ENCODE results near the gene PPIA.
A peak's percentile ranks its signal among the peaks of the same experiment; 100 is the strongest.
"Not testable (repeated sequence)": the region's sequence is repeated elsewhere in the genome, so short reads cannot be mapped to it uniquely, and the experiment has no call there.

PPIA gene

GRCh38 chr7:44845451-44845850, 49.0 kb downstream of the PPIA start:
- Histone ChIP-seq H3K27me3 (ENCODE audit: low read depth, low read length) (no peaks in the 10 kb centered on the region), H3K36me3 (replicated peaks; ENCODE audit: low read depth, low read length) (peaks cover 23% of the 10 kb centered on the region), H3K79me2 (ENCODE audit: low read length) (peaks cover 78% of the 10 kb centered on the region), H3K4me1 (ENCODE audit: low read length) (peaks cover 15% of the 10 kb centered on the region), H3K9ac (ENCODE audit: low read length) (peak overlapping the region; percentile 81), H3K4me3 (ENCODE audit: low read length) (peak overlapping the region; percentile 81), H4K20me1 (ENCODE audit: insufficient read depth, low read length) (peaks cover 34% of the 10 kb centered on the region), H3K27ac (ENCODE audit: low read length) (no peak overlapping the region), H3K9me3 (ENCODE audit: insufficient read depth, low read length) (no peaks in the 10 kb centered on the region), H3K4me2 (ENCODE audit: low read length) (peak overlapping the region; percentile 85), H2AFZ (ENCODE audit: low read depth, low read length) (no peak overlapping the region)
- TF ChIP-seq CTCF (IDR thresholded peaks at IDR 0.05; ENCODE audit: low read depth, low read length) (no peak), EZH2phosphoT487 (IDR thresholded peaks at IDR 0.05; ENCODE audit: low read depth) (no peak)

GRCh38 chr7:44846390-44846789, 49.9 kb downstream of the PPIA start:
- Histone ChIP-seq H3K4me1 (ENCODE audit: low read length) (peaks cover 15% of the 10 kb centered on the region), H3K9ac (ENCODE audit: low read length) (peak overlapping the region; percentile 81), H4K20me1 (ENCODE audit: insufficient read depth, low read length) (peaks cover 34% of the 10 kb centered on the region), H3K79me2 (ENCODE audit: low read length) (peaks cover 69% of the 10 kb centered on the region), H3K27ac (ENCODE audit: low read length) (peak overlapping the region; percentile 77; the same call in 1 of the 2 replicates), H3K36me3 (replicated peaks; ENCODE audit: low read depth, low read length) (peaks cover 17% of the 10 kb centered on the region), H3K4me3 (ENCODE audit: low read length) (peak overlapping the region; percentile 81), H3K4me2 (ENCODE audit: low read length) (peak overlapping the region; percentile 85)
- not testable (repeated sequence) for H3K9me3 ChIP-seq (ENCODE audit: insufficient read depth, low read length); H3K27me3 ChIP-seq (ENCODE audit: low read depth, low read length); H2AFZ ChIP-seq (ENCODE audit: low read depth, low read length)

- Histone ChIP-seq H3K36me3 (replicated peaks; ENCODE audit: low read depth, low read length) (peaks cover 12% of the 10 kb centered on the region), H3K4me3 (ENCODE audit: low read length) (peak overlapping the region; percentile 81), H3K27me3 (ENCODE audit: low read depth, low read length) (no peaks in the 10 kb centered on the region), H3K79me2 (ENCODE audit: low read length) (peaks cover 63% of the 10 kb centered on the region), H3K27ac (ENCODE audit: low read length) (peak overlapping the region; percentile 77), H3K4me2 (ENCODE audit: low read length) (peak overlapping the region; percentile 85), H3K9me3 (ENCODE audit: insufficient read depth, low read length) (no peaks in the 10 kb centered on the region), H2AFZ (ENCODE audit: low read depth, low read length) (no peak overlapping the region), H3K9ac (ENCODE audit: low read length) (peak overlapping the region; percentile 81), H4K20me1 (ENCODE audit: insufficient read depth, low read length) (peaks cover 30% of the 10 kb centered on the region), H3K4me1 (ENCODE audit: low read length) (peaks cover 15% of the 10 kb centered on the region)
- TF ChIP-seq EZH2phosphoT487 (IDR thresholded peaks at IDR 0.05; ENCODE audit: low read depth) (no peak), CTCF (IDR thresholded peaks at IDR 0.05; ENCODE audit: low read depth, low read length) (no peak)
Measured at GRCh38 chr7:44846816-44847508, 50.5 kb downstream of the PPIA start.

GRCh38 chr7:44847509-44847919, 51.0 kb downstream of the PPIA start:
- TF ChIP-seq CTCF (IDR thresholded peaks at IDR 0.05; ENCODE audit: low read depth, low read length) (peak; percentile 80), EZH2phosphoT487 (IDR thresholded peaks at IDR 0.05; ENCODE audit: low read depth) (no peak)
- Histone ChIP-seq H2AFZ (ENCODE audit: low read depth, low read length) (no peak overlapping the region), H3K79me2 (ENCODE audit: low read length) (peaks cover 58% of the 10 kb centered on the region), H3K9me3 (ENCODE audit: insufficient read depth, low read length) (no peaks in the 10 kb centered on the region), H3K4me1 (ENCODE audit: low read length) (peaks cover 15% of the 10 kb centered on the region), H3K4me3 (ENCODE audit: low read length) (peak overlapping the region; percentile 81), H4K20me1 (ENCODE audit: insufficient read depth, low read length) (peaks cover 29% of the 10 kb centered on the region), H3K27ac (ENCODE audit: low read length) (peak overlapping the region; percentile 77), H3K27me3 (ENCODE audit: low read depth, low read length) (no peaks in the 10 kb centered on the region), H3K4me2 (ENCODE audit: low read length) (peak overlapping the region; percentile 85), H3K9ac (ENCODE audit: low read length) (peak overlapping the region; percentile 81), H3K36me3 (replicated peaks; ENCODE audit: low read depth, low read length) (peaks cover 6% of the 10 kb centered on the region)

Measured in OCI-LY3 (cell line).